ENCODE measurements around the gene STARD3. TPM values are rescaled to one million over a fixed set of nuclear protein-coding genes. Genes with fewer than 3 reads are reported as not detected.

The STARD3 gene
- total and polyA plus RNA-seq, 9 donors, result 34.5 to 55.9 (median 44.3) TPM

- no peaks in the 10 kb centered on the region for H3K36me3 ChIP-seq
- no peak overlapping the region for H3K4me3 ChIP-seq
- DNase-seq, result no peak
- no peaks in the 10 kb centered on the region for H3K9me3 ChIP-seq
- no peak overlapping the region for H3K27ac ChIP-seq
- intact Hi-C loops (cut with DNase I), result no loop called here
- peaks cover 6% of the 10 kb centered on the region for H3K27me3 ChIP-seq
- H3K4me1 ChIP-seq (ENCODE audit: insufficient read depth), result no peaks in the 10 kb centered on the region
- no peak for TF ChIP-seq POLR2A (IDR thresholded peaks at IDR 0.05)
- no peak for TF ChIP-seq CTCF (IDR thresholded peaks at IDR 0.05)
- TF ChIP-seq EP300 (IDR thresholded peaks at IDR 0.05), result no peak
- 13 to 22% (median 20%) methylated on average over 4 of the region's 4 CpGs for WGBS, 3 donors
Measured at GRCh38 chr17:39595294-39595693, 41.6 kb upstream of the STARD3 start.

DNA sequence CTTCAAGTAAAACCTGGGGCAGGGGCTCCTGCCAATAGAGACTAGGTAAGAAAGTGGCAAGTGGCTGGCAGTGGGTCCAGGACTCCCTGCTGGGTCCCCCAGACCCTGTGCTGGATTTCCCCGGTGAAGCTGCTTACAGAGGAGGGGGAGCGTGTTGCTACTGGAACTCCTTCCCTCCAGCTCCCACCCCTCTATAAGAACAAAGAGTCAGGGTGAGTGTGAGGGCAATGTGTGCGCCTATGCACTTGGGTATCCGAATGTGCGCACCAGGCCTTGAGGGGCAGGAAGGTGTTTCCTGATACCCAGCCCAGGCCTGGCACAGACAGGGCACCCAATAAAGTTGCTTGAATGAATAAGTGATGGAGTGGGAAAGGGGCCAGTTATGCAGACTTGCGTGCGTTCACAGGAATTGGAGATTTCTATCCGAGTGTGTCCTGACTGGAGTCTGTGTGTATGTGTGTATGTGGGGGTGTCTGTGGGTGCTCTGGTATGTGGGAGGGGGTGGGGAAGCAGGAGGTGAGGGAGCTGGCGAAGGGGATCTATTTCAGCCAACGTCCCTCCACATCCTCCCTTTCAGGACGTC, 40.9 kb upstream of the STARD3 start:
- peaks cover 6% of the 10 kb centered on the region for H3K27me3 ChIP-seq
- no peak for DNase-seq
- 14 to 15% (median 14%) methylated on average over 11 of the region's 11 CpGs for WGBS, 3 donors

GRCh38 chr17:39596543-39597267, 40.2 kb upstream of the STARD3 start:
- H3K36me3 ChIP-seq, result no peaks in the 10 kb centered on the region
- no peak overlapping the region for H3K27ac ChIP-seq
- no peak for TF ChIP-seq CTCF (IDR thresholded peaks at IDR 0.05)
- no peak for TF ChIP-seq EP300 (IDR thresholded peaks at IDR 0.05)
- no peak for TF ChIP-seq POLR2A (IDR thresholded peaks at IDR 0.05)
- no peak overlapping the region for H3K4me3 ChIP-seq
- H3K9me3 ChIP-seq, result no peaks in the 10 kb centered on the region
- peaks cover 6% of the 10 kb centered on the region for H3K27me3 ChIP-seq
- H3K4me1 ChIP-seq (ENCODE audit: insufficient read depth), result no peaks in the 10 kb centered on the region
- DNase-seq, result no peak
- intact Hi-C loops (cut with DNase I), result no loop called here
- WGBS, 3 donors, result 2 to 3% (median 2%) methylated on average over 39 to 47 of the region's 47 CpGs

More for the DNA sequence above, 40.9 kb upstream of the STARD3 start:
- Histone ChIP-seq H3K27ac (no peak overlapping the region), H3K9me3 (no peaks in the 10 kb centered on the region), H3K4me3 (no peak overlapping the region), H3K36me3 (no peaks in the 10 kb centered on the region), H3K4me1 (ENCODE audit: insufficient read depth) (no peaks in the 10 kb centered on the region)
- no peak for TF ChIP-seq POLR2A (IDR thresholded peaks at IDR 0.05)
- no peak for TF ChIP-seq CTCF (IDR thresholded peaks at IDR 0.05)
- no peak for TF ChIP-seq EP300 (IDR thresholded peaks at IDR 0.05)
- intact Hi-C loops (cut with DNase I), result no loop called here

DNA sequence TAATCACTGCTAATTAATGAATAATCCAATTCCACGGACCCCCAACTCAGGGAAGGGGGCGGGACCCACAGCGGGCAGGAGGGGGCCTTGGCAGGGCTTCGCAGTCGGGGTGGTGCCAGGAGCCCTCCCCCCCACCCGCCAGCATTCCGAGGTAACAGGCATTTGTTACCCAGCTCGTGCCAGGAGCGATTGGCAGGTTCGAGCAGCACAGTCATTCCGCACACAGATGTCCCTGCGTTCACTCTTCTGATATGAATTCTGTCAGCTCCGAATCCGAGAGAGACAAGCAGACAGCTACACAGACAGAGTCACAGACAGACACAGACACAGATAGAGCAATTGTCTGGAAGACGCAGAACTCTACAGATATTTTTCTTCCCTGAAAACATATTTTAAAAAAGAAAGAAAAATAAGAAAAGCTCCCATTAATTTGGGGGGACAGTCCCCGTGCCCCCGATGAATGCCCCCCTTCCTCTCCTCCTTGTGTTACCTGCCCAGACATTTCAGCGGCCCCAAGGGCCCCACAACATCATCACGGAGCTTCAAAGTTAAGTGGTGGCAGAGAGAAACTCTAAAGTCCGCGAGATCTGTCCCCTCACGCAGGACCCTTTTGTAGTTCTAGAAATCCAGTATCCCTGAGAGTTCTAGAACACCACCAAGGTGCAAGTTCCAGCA, 39.4 kb upstream of the STARD3 start:
- no peaks in the 10 kb centered on the region for H3K9me3 ChIP-seq
- WGBS, 3 donors, result 10 to 12% (median 11%) methylated on average over 22 of the region's 22 CpGs
- DNase-seq, result no peak
- H3K27me3 ChIP-seq, result peaks cover 6% of the 10 kb centered on the region
- no peaks in the 10 kb centered on the region for H3K4me1 ChIP-seq (ENCODE audit: insufficient read depth)
- TF ChIP-seq CTCF (IDR thresholded peaks at IDR 0.05), result no peak
- TF ChIP-seq POLR2A (IDR thresholded peaks at IDR 0.05), result no peak
- no peak for TF ChIP-seq EP300 (IDR thresholded peaks at IDR 0.05)
- H3K4me3 ChIP-seq, result no peak overlapping the region
- no peaks in the 10 kb centered on the region for H3K36me3 ChIP-seq
- intact Hi-C loops (cut with DNase I), result no loop called here
- no peak overlapping the region for H3K27ac ChIP-seq

All from ovary (tissue), 9 donors.